HTR-8/SVneo (cell line): ENCODE results near the gene BRINP2.
"Not testable (repeated sequence)": the region's sequence is repeated elsewhere in the genome, so short reads cannot be mapped to it uniquely, and the experiment has no call there.

Experiments used
- DNase-seq: peaks from one replicate; pipeline ENCODE4 v3.0.0; 2011; ENCODE audit warnings: low spot score, mixed read lengths; ENCODE audit not compliant: insufficient read length
- FAIRE-seq: peaks from 2 replicates; lab custom pipeline; 2011; peaks lifted over from hg19 to GRCh38; lab: Jason Lieb, UNC

BRINP2 gene

GRCh38 chr1:177305040-177306018 is 134.6 kb downstream of the BRINP2 start:
- no peak for FAIRE-seq

DNA sequence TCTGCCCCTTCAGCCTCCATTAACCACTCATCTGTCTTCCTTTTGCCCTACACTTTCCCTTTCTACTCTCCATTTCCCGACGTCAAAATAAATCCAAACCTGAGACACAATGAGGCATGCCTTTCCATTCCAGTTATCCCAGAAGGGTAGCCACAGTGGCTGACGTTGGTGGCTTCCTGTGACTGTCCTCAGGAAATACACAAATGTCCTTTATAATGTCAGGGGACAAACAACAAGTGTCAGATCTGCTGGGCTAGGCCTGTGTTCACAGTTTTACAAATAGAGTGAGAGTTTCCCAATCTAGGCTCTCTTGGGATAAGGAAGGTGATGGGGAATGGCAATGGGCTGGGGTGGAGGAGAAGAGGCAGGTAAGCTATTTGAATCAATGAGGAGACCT is 135.3 kb downstream of the BRINP2 start:
- FAIRE-seq (no peak), DNase-seq (no peak)

More at GRCh38 chr1:177305040-177306018, 134.6 kb downstream of the BRINP2 start:
- DNase-seq, result no peak

GRCh38 chr1:177306981-177307380 is 136.2 kb downstream of the BRINP2 start:
- FAIRE-seq (no peak), DNase-seq (no peak)

- DNase-seq (no peak), FAIRE-seq (no peak)
These were observed 137.0 kb downstream of the BRINP2 start for GRCh38 chr1:177307771-177308170.

DNA sequence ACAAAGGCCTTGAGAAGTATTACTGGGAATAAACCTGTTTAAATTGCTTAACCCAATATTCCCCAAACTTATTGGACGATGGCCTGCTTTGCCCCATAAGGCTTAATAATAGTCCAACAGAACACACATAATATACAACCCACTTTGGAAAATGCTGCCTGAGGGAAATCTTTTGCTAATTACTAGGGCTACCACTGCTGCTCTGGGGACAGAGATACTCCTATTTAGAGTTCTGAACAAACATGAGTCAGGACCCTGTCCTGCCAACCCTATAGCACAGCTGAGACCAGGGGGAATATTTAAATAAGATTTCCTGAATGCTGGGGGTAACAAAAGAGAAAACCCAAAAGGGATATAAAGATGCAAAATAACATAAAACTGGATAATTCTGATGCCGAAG is 139.1 kb downstream of the BRINP2 start:
- no peak for DNase-seq
- FAIRE-seq, result no peak

DNA sequence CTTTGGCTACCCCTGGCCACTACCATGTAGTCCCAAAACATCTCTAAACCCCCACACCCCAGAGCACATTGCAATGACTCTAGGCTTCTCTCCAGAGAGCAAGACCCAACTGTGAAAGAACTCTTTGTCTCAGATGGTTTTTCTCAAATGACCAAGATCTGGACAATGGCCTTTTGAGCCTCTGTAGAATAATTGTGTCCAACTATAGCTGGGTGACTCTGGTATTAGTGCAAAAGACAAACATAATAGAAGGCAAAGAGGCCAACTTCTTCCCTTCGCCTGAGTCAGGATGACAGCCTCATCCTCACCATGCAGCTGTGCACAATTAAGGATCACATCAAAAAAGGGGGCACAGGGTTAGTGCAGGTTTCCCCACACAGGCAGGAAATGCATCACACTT is 139.6 kb downstream of the BRINP2 start:
- no peak for FAIRE-seq
- no peak for DNase-seq

DNA sequence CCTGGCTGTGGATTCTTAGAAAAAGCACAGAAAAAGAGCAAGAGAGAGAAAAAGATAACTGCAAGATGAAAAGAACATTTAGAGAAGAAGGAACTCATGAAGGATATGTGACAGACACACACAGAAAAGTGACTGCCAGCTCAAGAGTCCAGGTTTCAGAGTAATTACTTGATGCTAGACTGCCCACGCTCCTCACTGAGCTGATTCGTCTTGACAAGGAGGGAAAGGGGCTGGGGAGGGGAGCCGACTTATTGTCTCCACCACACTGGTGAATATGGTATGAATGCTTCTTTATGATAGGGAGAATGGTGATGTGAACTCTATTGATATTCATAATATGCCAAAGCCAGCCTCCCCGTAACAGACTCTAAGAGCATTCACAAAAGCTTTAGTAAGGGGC is 140.4 kb downstream of the BRINP2 start:
- no peak for FAIRE-seq
- no peak for DNase-seq

- FAIRE-seq, result no peak
- no peak for DNase-seq
These were observed 140.8 kb downstream of the BRINP2 start for GRCh38 chr1:177311586-177311985.

- DNase-seq (no peak), FAIRE-seq (no peak)
These were observed 144.5 kb downstream of the BRINP2 start for GRCh38 chr1:177315261-177315660.

DNA sequence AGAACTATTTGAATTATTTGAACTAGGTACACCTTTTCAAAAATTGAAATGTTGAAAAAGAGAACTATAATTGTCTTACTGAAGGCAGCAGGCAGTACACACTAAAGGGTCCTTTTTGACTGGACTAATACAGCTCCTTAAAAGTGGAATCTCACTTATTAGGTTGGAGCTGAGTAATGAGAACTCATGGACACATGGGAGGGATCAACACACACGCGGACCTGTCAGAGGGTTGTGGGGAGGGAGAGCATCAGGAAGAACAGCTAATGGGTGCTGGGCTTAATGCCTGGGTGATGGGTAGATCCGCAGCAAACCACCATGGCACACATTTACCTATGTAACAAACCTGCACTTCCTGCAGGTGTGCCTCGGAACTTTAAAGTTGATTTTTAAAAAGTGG is 145.0 kb downstream of the BRINP2 start:
- no peak for DNase-seq
- FAIRE-seq, result no peak

- not testable (repeated sequence) for FAIRE-seq, DNase-seq
These were observed 150.7 kb downstream of the BRINP2 start for GRCh38 chr1:177321434-177321833.

- DNase-seq, result no peak
- no peak for FAIRE-seq
These were observed 157.5 kb downstream of the BRINP2 start for GRCh38 chr1:177328251-177328650.

- DNase-seq (no peak), FAIRE-seq (no peak)
These were observed 159.1 kb downstream of the BRINP2 start for GRCh38 chr1:177329871-177330270.
